ENCODE data around the gene CIBAR2.

CIBAR2 gene

DNA sequence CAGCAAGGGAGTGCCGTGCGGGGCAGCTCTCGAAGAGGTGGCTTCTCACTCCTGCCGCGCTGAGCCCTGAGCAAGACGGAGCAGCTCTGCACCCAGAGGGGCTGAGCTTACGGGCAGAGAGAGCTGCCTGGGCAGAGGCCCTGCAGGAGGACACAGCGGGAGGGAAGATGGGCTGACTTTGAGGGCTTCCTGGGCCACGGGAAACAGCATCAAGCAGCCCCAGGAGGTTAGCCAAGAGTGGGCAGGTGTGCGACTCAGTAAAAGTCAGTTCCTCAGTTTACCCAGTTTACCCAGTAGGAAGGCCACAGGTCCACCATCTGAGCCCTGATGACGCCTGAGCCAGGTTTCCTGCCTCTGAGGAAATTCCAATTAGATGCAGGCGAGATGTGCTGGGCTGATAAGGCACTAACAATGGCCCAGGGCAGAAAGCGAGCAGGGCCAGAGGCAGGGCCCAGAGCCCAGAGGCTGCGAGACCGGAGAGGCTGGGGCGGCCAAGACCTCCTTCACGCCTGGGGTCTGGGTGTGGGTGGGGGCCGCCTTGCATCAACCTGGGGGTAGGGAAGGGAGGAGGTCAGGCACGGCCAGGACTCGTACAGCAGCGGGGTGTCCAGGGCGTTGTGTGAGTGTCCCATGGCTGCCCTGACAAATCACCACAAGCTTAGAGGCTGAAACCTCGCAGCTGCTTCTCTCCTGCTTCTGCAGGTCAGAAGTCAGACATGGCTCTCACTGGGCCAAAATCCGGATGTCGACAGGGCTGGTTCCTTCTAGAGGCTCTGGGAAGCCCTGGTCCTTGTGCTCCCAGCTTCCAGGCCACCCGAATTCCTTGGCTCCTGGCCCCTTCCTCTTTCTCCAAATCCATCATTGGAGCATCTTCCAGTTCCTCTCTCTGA is 32.0 kb upstream of the CIBAR2 start:
- no peak for DNase-seq (ENCODE audit: low spot score)

DNA sequence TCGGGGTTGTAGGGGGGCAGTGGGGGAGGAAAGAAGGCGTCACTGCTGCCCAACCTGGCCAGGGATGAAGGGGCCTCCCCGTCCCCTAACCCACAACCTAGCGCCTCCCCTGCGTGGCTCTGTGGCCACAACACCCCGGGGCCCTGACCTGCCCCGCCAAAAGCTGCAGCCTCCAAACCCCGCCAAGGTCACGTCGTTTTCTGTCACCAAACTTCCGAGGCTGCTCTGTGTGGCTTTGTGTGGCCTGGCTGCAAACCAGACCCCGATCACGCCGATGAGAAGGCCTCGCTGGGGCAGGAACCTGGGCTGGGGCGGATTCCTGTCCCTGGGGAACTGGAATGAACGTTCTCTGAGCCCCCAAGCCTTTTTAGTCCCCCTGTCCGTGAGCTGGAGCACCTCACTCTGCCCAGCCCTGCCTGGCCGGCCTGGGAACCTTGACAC is 30.5 kb upstream of the CIBAR2 start:
- no peak for DNase-seq (ENCODE audit: low spot score)

DNA sequence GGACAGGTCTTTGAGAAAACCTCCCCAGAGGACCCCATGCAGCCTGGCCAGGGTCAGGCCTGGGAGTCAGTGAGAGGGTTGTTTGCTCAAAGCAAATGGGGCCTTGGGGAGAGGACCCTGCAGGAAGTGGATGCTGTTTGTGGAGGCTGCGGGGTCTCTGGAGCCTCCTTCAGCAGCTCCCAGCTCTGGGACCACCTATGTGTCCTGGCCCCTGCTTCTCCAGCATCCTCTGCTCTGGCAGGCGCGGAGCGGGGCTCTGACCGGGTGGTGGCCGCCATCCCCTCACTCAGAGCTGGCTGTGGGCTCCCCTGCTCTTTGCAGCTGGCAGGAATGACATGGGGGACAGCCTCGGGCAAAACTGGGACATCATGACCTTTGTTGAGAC is 29.8 kb upstream of the CIBAR2 start:
- DNase-seq (ENCODE audit: low spot score) = no peak

DNA sequence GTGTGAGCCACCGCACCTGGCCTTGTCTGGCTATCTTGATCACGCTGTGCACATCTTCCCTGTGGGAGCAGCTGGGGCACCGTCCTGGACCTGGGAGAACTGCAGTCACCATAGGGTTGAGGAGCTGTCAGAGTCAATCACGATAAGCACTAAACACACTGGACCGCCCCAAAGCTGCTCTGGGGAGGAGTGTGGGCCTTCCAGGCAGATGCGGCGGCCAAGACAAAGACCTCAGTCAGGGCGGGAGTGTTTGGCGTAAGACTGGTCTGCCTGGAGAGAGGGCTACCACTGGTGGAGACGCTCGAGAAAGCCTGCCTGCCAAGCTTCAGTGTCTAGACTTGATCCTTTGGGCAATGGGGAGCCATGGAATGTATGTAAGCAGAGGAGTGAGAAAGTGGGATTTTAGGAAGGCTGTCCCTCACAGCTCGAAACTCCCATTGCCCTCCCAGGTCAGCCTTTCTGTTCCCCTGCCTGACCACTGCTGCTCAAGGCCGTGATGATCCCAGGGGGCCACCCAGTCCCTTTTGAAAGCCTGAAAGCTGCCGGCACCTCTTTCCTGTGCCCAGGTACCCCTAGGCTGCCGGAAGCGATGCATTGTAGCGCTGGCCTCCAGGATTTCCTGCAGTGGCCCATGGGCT is 29.3 kb upstream of the CIBAR2 start:
- no peak for DNase-seq (ENCODE audit: low spot score)

DNA sequence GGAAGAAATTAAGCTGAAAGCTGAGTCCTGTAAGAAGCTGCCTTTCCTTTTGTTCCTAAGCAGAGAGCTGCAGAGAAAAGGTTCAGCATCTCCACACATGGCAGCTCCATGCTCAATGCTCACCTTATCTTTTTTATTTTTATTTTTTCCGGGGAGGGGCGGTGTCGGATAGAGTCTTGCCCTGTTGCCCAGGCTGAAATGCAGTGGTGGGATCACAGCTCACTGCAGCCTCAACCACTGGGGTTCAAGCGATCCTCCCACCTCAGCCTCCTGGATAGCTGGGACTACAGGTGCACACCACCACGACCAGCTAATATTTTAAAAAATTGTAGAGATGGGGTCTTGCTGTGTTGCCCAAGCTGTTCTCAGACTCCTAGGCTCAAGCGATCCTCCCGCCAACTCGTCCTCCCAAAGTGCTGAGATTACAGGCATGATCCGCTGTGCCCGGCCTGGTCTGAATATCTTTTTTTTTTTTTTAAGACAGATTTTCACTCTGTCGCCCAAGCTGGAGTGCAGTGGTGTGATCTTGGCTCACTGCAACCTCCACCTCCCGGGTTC is 28.3 kb upstream of the CIBAR2 start:
- DNase-seq (ENCODE audit: low spot score) = no peak

DNA sequence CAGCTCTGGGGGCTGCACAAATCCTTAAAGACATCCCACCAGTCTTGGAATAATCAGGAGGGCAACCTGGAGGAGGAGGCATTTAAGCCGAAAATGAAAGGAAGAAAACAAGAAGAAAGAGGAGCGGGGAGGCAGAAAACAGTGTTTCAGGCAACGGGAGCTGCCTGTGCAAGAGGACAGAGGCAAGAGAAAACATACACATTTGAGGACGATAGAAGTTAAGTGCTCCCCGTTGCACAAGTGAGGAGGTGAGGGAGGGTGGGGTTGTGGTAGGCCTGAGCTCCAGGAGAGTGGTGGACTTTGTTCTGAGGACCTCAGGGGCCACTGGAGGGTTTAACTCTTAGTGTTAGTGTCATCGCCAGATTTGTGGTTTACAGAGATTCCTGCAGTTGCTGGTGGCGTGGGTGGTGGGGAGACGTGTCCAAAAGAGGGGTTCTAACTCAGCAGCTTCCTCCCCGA is 27.6 kb upstream of the CIBAR2 start:
- no peak for DNase-seq (ENCODE audit: low spot score)

DNA sequence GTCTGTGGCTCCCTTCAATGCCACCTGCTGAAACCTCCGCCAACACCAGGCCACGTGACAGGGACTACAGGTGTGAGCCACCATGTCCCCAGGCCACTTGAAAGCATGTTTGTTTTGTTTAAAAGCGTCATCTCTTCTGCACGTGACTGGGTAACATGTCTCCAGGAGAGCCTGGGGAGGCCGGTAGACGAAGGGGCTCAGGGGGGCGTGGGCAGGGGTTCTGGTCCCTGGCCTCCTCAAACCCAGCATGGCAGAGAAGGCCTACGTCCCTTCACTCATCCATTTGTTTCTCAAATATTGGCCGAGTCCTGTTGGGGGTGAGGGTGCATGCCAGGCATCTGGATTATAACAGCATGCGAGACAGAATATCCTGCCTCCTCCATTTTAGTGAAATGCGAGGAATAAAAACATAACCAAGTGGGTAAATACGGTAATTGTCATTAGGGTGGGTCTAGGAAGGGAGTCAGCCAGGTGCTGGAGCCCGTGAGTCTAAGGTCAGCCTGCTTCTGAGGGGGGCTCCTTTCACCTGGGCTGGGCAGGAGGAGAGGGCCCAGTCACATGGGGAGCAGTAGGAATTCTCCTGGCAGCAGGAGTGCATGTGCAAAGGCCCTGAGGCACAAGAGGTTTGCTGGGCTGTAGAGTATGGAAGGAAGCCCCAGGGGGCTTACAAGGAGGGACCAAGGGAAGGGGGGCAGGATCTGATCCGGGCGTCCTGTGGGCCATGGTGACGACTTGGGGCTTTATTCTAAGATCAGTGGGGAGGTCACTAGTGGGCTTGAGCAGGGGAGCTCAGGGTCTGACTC is 26.8 kb upstream of the CIBAR2 start:
- no peak for DNase-seq (ENCODE audit: low spot score)

DNA sequence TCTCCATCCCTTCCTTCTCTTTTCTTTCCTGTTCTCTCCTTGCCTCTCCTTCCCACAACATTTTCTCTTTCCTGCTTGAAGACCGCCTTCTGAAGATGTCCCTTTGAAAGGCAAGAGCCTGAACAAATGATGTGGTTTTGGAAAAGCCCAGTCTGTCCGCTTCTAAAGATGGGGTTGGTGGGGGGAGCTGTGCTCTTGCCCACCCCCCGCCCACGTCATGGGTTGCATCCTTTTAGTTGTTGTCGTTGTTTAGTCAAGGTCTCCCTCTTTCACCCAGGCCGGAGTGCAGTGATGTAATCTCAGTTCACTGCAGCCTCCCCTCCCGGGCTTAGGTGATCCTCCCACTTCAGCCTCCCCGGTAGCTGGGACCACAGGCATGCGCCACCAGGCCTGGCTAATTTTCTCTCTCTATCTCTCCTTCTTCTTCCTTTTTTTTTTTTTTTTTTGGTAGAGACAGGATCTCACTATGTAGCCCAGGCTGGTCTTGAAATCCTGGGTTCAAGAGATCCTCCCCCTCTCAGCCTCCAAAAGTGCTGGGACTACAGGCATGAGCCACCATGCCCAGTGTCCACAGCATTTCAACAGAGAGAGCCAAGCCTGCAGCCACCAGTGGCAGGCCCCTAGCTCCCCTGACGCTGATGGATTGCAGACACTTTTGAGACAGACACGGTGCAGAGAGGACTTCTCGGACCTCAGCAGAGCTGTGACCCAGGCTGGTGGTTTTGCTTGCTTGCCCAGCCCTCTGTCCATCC is 26.0 kb upstream of the CIBAR2 start:
- DNase-seq (ENCODE audit: low spot score) = no peak

DNA sequence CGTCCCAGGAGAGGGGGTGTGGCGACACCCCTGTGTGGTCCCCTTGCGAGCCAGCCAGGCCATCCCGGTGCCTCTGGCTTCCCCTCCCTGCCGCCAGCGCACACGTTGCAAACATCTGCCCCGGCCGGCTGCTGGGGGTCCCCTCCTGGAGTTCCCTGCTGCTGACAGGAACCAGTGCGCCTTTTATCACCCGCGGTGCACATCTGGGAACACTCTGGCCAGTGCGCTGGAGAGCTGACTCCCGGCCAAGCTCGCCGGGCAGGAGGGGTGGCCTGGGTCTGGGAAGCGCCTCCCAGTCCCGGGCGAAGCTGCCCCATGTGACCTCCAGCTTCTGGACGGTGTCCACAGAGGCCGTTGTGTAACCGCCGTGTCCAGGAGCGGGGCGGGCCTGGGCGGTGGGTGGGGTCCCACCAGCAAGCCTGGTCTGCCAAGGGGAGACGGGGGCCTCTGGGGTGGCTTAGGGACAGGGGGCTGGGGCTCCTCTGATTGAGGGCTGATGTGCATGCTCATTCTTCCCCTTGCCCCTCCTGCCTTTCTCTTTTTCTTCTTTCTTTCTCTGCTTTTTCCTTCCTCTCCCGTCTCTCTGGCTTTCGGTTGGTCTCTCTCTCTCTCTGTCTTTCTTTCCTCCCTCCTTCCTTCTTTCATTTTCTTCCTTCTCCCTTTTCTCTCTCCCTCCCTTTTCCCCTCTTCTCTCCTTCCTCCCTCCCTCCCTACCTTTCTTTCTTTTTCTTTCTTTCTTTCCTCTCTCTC is 25.2 kb upstream of the CIBAR2 start:
- no peak for DNase-seq (ENCODE audit: low spot score)

DNA sequence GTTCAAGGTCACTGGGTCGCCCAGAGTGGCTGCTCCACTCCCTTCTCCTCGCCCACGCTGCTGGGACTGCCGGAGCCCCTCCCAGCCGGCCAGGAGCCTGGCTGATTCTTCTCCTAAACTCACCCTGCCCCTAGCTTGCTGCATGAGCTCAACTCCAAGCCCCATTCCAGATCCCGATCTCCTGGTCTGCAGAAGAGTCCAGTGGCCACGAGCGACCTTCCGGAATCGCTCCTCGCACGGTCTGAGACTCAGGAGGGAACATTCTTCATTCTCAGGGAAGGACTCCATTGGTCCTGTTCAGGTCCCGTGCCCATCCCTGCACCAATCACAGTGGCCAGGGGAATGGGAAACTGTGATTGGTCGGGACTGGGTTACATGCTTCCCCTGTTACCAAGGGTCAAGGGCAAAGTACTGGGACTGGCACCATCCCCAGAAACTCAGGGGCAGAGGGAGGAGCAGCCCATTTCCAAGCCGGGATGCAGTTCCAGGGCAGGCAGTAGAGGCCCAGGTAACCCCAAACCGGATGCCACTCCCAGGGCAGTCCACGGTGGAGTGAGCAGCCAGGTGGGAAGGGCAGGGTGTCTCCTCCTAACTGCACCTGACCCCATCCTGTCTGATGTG is 24.5 kb upstream of the CIBAR2 start:
- no peak for DNase-seq (ENCODE audit: low spot score)

DNA sequence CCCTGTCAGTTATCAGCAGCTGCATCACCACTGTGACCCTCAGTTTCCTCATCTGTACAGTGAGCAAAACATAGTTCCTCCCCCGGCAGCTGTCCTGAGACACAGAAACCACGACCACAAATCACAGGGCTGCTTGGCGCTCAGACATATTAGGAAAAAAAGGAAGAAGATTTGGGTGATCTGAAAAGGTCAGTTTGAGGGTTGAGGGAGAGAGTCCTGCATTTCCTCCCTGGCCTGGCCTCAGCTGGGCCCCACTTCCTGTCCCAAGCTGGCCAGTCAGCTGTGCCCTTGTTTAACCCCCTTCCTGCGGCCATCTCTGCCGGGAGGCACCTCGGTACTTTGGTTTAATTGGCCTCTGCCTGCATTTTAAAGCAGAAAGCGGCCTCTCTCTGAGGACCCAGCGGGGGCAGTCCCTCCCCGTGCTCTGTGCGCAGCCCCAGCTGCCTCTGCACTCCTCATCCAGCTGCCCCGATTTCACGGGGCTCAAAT is 24.0 kb upstream of the CIBAR2 start:
- DNase-seq (ENCODE audit: low spot score) = no peak

DNA sequence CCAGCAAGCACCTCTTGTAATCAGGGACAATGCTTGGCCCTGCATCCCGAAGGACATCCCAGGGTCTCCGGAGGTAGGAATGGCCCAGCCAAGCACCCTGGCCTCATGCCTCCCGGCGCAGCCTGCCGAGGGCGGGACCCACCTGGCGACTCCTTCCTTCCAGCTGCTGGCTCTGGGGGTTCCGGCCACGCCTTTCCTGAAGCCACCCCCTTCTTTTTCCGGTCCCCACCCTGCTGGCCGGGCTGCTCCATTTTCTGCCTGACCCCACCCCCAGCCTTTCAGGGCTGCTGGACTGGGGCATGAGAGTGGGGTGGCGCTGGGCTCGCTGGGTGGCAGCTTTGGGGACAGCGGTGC is 22.5 kb upstream of the CIBAR2 start:
- no peak for DNase-seq (ENCODE audit: low spot score)

DNA sequence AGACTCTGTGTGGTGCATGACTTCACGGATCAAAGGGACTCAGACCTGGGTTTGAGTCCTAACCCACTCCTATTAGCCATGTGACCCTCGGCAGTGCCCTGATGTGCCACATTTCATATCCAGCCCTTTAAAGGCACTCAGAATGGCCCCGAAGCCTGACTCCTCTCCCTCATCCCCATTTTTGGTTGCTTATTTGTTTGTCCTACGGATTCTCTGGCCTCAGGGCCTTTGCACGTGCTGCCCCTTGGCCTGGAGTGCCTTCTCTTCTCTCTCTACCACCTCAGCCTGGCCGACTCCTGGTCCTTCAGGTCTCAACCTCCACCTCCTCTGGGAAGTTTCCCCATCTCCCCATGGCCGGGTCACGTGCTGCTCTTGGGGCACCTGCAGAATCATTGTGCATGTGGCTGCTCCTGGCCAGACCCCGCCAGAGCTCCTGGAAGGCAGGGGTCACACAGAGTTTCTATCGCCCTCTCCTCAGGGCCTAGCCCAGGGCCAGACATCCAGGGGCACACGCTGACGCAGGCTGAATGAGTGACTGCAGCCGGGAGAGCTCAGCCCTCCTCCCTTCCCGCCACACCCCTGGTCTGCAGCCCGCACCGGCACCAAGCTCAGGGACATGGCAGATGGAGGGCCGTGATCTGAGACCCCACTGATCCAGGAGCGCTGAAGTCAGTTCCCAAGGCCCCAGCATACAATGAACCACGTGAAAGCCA is 22.0 kb upstream of the CIBAR2 start:
- DNase-seq (ENCODE audit: low spot score) = no peak

DNA sequence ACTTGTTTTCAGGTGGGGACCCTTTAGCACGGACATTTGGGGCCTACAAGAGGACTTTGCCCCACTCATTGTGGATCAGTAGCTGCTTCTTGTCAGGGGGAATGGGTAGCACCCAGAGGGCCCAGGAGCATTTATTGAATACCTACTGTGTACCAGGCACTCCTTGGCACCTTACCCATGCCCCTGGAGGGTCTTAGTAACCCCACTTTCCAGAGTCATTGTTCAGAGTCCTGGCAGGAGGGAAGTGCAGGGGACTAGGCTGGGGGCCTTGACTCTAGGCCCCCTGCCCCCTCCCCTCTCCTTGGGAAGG is 21.0 kb upstream of the CIBAR2 start:
- no peak for DNase-seq (ENCODE audit: low spot score)

DNA sequence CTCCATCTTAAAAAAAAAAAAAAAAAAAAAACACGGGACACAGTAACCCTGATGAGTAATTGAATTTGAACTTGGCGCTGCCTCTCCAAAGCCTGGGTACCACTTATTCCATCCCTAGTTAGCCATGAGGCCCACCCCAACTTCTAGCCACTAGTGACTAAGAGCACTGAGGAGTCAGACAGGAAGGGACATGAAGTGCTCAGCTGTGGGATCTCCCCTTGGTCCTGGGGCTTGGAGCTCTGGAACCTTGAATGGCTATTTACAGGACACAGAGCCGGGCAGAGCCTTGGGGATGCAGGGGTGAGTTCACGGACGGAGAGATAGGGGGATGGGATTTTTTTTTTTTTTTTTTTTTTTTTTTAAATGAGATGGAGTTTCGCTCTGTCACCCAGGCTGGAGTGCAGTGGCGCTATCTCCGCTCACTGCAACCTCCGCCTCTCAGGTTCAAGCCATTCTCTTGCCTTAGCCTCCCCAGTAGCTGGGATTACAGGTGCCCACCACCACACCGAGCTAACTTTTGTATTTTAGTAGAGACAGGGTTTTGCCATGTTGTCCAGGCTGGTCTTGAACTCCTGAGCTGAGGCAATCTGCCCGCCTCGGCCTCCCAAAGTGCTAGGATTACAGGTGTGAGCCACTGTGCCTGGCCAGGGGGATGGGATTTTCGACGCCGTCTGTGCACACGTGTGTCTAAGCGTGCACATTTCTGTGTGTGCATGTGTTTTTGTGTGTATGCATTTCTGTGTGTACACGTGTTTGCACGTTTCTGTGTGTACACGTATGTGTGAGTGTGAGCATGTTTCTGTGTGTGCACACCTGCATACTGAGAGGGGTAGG is 20.4 kb upstream of the CIBAR2 start:
- DNase-seq (ENCODE audit: low spot score) = no peak

DNA sequence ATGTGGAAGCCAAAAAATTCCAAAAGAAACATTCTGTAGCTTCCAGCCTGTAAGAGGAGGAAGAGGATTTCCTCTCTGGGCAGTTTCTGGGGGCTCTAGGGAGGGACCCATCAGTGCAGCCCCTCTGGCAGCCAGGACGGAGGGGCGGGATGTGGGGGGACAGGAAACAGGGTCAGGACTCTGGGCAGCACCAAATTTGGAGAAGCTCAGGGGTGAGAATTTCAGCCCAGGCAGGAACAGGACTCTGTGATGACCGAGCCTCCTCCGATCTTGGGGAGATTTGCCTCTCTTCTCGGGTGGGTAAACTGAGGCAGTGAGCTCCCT is 18.4 kb upstream of the CIBAR2 start:
- no peak for DNase-seq (ENCODE audit: low spot score)

DNA sequence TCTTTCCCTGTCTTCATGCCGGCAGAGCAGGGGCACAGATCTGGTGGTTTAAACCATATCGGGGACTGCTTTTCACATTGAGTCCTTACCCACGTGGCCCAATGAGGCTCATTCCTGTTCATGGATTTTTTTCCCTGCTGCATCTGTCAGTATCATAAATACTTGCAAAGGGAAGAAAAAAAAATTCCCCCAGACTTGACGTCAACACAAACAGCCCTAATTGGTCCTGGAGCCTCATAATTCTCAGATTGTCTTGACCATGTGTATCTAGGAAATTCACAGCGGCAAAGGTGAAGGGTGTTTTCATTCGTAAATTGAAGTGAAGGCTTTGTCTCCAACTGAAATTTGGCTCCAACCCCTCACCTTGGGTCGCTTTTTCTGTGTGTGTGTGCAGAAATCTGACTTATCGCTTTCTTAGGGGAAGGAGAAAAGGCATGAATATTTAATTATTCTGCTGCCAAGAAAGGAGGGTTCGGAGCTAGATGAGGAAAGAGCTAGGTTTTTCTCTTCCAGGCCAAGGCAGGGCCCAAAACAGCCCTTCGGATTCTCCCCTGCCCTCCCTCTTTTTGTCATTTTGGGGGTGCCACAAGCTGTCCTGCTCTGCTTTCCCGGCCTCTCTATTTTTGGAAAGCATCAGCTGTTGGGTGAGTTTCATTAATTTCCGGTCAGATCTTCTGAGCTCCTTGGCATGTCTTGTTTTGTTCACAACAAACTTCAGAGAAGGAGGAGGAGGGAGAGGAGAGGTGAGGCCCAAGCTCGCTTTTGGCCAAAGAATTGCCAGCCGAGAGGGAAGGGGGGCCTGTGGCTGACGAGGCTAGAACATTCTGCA is 17.8 kb upstream of the CIBAR2 start:
- DNase-seq (ENCODE audit: low spot score) = no peak
